Cardiac fibroblast (primary cell): ENCODE measurements around the gene LRPAP1.

Source experiments
- DNase-seq, 2 donors: peaks; one replicate each; pipeline versions ENCODE4 v3.0.0 to v3.0.0-alpha.2; 2010; ENCODE audit warnings: low read depth in 2 of 2
- H3K4me3 ChIP-seq, 2 donors: replicated peaks in 1 of 2; 1 replicate in 1 of 2; 2 replicates in 1 of 2; pipeline ENCODE4 v1.5.1; 2011; ENCODE audit warnings: low read depth in 2 of 2, low read length in 2 of 2, mild to moderate bottlenecking in 2 of 2, moderate library complexity in 1 of 2
- CTCF ChIP-seq: IDR thresholded peaks from one replicate; pipeline ENCODE4 v1.5.1; 2011; ENCODE audit warnings: low read depth, mild to moderate bottlenecking, low read length, inconsistent platforms

The LRPAP1 gene

GRCh38 chr4:3473996-3474765, 58.0 kb downstream of the LRPAP1 start:
- DNase-seq = no peak
- TF ChIP-seq CTCF = no peak

GRCh38 chr4:3473181-3473950, 58.9 kb downstream of the LRPAP1 start:
- no peak overlapping the region for H3K4me3 ChIP-seq
- no peak for TF ChIP-seq CTCF
- DNase-seq = no peak

More at GRCh38 chr4:3473996-3474765, 58.0 kb downstream of the LRPAP1 start:
- no peak overlapping the region for H3K4me3 ChIP-seq

- no peak overlapping the region for H3K4me3 ChIP-seq
- TF ChIP-seq CTCF = no peak
- DNase-seq = no peak
These were observed 59.6 kb downstream of the LRPAP1 start for GRCh38 chr4:3472411-3473141.

GRCh38 chr4:3471886-3472285, 60.3 kb downstream of the LRPAP1 start:
- H3K4me3 ChIP-seq = no peak overlapping the region
- DNase-seq = no peak
- TF ChIP-seq CTCF = no peak

- no peak for TF ChIP-seq CTCF
- H3K4me3 ChIP-seq = no peak overlapping the region
- no peak for DNase-seq
These were observed 61.0 kb downstream of the LRPAP1 start for GRCh38 chr4:3471098-3471760.

- H3K4me3 ChIP-seq = no peak overlapping the region
- no peak for TF ChIP-seq CTCF
- peak; percentile 20 to 24 for DNase-seq
These were observed 61.8 kb downstream of the LRPAP1 start for GRCh38 chr4:3470244-3471097.
